H4 (cell line): Measurements from ENCODE around the gene ALOX12B. TPM values are rescaled to one million over a fixed set of nuclear protein-coding genes. Genes with fewer than 3 reads are reported as not detected.
"Not testable (repeated sequence)": the region's sequence is repeated elsewhere in the genome, so short reads cannot be mapped to it uniquely, and the experiment has no call there.

Experiments used
- DNase-seq: peaks from one replicate; pipeline ENCODE4 v3.0.0-alpha.2; 2015; ENCODE audit warnings: low spot score
- total RNA-seq: library from RNA; depleted of rRNA; stranded (reverse); fragments of >200 nt; shearing (Covaris generic); gene quantifications from 2 replicates; pipeline ENCODE4 v1.2.3, GENCODE V29; 2014; rRNA removed

ALOX12B gene
- total RNA-seq, 1 experiment from 2014 or later, result not detected

DNA sequence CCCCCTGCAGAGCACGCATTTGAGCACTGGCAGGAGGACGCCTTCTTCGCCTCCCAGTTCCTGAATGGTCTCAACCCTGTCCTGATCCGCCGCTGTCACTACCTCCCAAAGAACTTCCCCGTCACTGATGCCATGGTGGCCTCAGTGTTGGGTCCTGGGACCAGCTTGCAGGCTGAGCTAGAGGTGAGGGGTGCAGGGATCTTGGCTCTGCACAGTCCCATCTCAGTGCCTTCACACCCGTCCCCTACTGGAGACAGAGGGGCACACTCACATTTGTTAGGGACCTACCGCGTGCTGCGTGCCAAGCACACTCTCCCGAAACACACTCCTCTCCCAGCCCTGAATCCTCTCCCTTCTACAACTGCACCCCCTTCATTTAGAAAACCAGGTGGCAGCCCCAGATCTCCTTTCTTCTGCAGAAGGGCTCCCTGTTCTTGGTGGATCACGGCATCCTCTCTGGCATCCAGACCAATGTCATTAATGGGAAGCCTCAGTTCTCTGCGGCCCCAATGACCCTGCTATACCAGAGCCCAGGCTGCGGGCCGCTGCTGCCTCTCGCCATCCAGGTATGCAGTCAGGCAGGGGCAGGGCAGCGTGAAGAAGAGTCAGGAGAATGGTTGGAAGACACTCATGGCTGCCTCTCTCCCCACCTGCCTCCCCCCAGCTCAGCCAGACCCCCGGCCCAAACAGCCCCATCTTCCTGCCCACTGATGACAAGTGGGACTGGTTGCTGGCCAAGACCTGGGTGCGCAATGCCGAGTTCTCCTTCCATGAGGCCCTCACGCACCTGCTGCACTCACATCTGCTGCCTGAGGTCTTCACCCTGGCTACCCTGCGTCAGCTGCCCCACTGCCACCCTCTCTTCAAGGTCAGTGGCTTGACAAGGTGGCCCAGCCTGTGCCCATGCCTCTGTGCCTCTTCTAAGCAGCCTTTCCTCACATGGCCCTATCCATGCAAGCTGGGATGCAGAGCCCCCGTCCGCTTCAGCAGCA, 42.4 kb downstream of the ALOX12B start:
- no peak for DNase-seq

DNA sequence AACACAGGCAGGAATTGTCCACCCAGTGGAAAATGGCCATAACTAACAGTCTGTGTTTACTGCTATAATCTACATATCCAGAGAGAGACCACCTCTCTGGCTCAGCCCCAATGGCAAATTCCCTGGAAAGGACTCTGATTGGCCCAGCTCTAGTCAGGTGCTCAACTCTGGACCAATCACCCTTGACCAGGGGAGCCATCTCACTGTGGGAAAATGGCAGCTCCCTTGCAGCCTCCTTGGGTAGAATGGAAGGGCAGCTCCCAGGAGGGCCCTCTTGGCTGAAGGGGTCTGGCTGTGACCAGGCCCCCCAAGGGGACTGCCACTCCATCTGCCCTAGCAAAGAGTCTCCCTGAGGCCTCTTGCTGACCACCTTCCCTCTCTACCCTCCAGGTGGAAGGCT, 45.5 kb downstream of the ALOX12B start:
- no peak for DNase-seq

- peak; percentile 52 for DNase-seq
Measured at GRCh38 chr17:8041249-8041928, 46.1 kb downstream of the ALOX12B start.

DNA sequence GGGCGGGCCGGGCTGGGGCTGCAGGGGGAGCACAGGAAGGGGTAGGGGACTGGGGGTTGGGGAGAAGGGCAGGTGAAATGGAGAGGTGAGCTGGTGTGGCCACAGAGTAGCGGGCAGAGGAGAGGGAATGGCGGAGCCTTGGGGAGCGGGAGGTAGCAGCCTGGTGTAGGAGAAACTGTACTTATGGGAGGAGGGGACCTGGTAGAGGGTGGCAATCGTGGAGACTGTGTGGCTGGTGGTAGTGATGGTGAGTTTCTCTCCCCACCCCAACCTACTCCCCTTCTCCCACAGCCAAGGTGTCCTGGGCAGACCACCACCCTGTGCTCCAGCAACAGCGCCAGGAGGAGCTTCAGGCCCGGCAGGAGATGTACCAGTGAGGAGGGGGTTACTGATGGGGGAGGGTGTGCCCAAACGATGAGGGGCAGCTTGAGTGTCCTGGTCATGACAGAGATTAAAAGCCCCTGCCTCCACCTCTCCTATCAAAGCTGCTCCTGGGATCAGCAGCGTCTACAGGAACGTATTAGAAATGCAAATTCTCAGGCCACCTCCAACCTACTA, 47.8 kb downstream of the ALOX12B start:
- no peak for DNase-seq

- no peak for DNase-seq
Measured at GRCh38 chr17:8038954-8039610, 48.4 kb downstream of the ALOX12B start, which contains the start of gene ALOX15B. Gene ALOX15B, plus strand, starts transcription at chr17:8039059. Its CDS starts 97 bp downstream, at chr17:8039156.

DNA sequence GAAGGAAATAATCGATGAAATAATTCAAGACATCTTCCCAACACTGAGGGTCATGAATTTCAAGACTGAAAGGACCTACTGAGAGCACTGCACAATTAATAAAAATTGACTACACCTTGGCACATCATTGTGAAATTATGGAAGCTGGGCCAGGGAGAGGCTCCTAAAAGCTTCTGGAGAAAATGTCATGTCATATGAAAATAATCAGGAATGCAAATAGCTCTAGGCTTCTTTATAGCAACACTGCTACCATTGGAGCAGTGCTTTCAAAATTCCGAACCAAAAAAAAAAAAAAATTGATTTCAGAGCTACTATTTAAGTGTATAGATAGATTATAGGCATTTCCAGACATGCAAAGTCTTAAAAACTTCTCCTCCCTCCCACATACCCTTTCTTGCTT, 55.1 kb downstream of the ALOX12B start:
- no peak for DNase-seq

- DNase-seq, result no peak
Measured at GRCh38 chr17:8031950-8032349, 55.6 kb downstream of the ALOX12B start.

GRCh38 chr17:8031261-8031661, 56.3 kb downstream of the ALOX12B start:
- no peak for DNase-seq

GRCh38 chr17:8029121-8029520, 58.4 kb downstream of the ALOX12B start:
- DNase-seq, result peak; percentile 18

- DNase-seq, result no peak
Measured at GRCh38 chr17:8025176-8025911, 62.2 kb downstream of the ALOX12B start.

GRCh38 chr17:8024161-8024560, 63.4 kb downstream of the ALOX12B start:
- not testable (repeated sequence) for DNase-seq

Other genes with a start within 250 kb of the ALOX12B start
- gene TMEM88, start 232.7 kb downstream of the ALOX12B start, total RNA-seq, result not detected in 2 replicates
- gene NAA38, start 230.2 kb downstream of the ALOX12B start, total RNA-seq, result 70.3 and 104 TPM in 2 replicates
- 4.0 and 7.5 TPM in 2 replicates for gene CYB5D1, start 229.7 kb downstream of the ALOX12B start, total RNA-seq
- gene CHD3, start 198.9 kb downstream of the ALOX12B start, total RNA-seq, result 26.5 and 35.0 TPM in 2 replicates
- 1.1 and 3.6 TPM in 2 replicates for gene RNF227, start 171.4 kb downstream of the ALOX12B start, total RNA-seq
- 0.21 TPM in 1 of 2 replicates, not detected in the other for gene KCNAB3, start 157.9 kb downstream of the ALOX12B start, total RNA-seq
- gene TRAPPC1, start 155.8 kb downstream of the ALOX12B start, total RNA-seq, result 22.8 and 33.4 TPM in 2 replicates
- gene CNTROB, start 155.5 kb downstream of the ALOX12B start, total RNA-seq, result 6.2 and 9.1 TPM in 2 replicates
- not detected in 2 replicates for gene GUCY2D, start 85.1 kb downstream of the ALOX12B start, total RNA-seq
- not detected in 2 replicates for gene ALOX15B, start 48.7 kb downstream of the ALOX12B start, total RNA-seq
- gene ALOXE3, start 30.8 kb upstream of the ALOX12B start, total RNA-seq, result not detected in 2 replicates
- 0.14 TPM in 1 of 2 replicates, not detected in the other for gene HES7, start 36.4 kb upstream of the ALOX12B start, total RNA-seq
- gene PER1, start 64.7 kb upstream of the ALOX12B start, total RNA-seq, result 4.4 and 4.6 TPM in 2 replicates
- gene VAMP2, start 75.2 kb upstream of the ALOX12B start, total RNA-seq, result 0.64 TPM in 2 replicates
- gene TMEM107, start 88.7 kb upstream of the ALOX12B start, total RNA-seq, result 1.7 and 13.3 TPM in 2 replicates
- gene BORCS6, start 102.5 kb upstream of the ALOX12B start, total RNA-seq, result 0.62 and 0.68 TPM in 2 replicates
- gene AURKB, start 122.9 kb upstream of the ALOX12B start, total RNA-seq, result 33.4 and 50.5 TPM in 2 replicates
- 3.0 and 3.3 TPM in 2 replicates for gene CTC1, start 160.3 kb upstream of the ALOX12B start, total RNA-seq
- gene PFAS, start 161.6 kb upstream of the ALOX12B start, total RNA-seq, result 13.5 and 18.4 TPM in 2 replicates
- gene RANGRF, start 201.0 kb upstream of the ALOX12B start, total RNA-seq, result 5.3 and 5.6 TPM in 2 replicates
- gene SLC25A35, start 207.7 kb upstream of the ALOX12B start, total RNA-seq, result 0.81 TPM in 1 of 2 replicates, not detected in the other
- not detected in 2 replicates for gene ARHGEF15, start 222.5 kb upstream of the ALOX12B start, total RNA-seq